ENCODE data around the gene ADAT3.
"Not testable (repeated sequence)": the region's sequence is repeated elsewhere in the genome, so short reads cannot be mapped to it uniquely, and the experiment has no call there.

Gene ADAT3

GRCh38 chr19:1882786-1883692, 22.2 kb upstream of the ADAT3 start:
- Histone ChIP-seq H3K4me1 (ENCODE audit: control insufficient read depth in 1 of 2, insufficient read depth in 2 of 2, low read length in 2 of 2) (peaks cover 19 to 27% of the 10 kb centered on the region in 2 donors), H3K36me3 (ENCODE audit: control insufficient read depth in 1 of 2, insufficient read depth in 2 of 2, low read length in 2 of 2) (peaks cover 0 to 13% of the 10 kb centered on the region in 2 donors), H3K9ac (ENCODE audit: low read depth in 1 of 2, low read length in 2 of 2) (peak overlapping the region; percentile 57 to 77), H3K27ac (ENCODE audit: low read depth, low read length) (no peak overlapping the region), H3K27me3 (ENCODE audit: control insufficient read depth in 1 of 2, insufficient read depth in 2 of 2, low read length in 2 of 2) (no peaks in the 10 kb centered on the region), H3K4me3 (ENCODE audit: low read depth in 1 of 2, low read length in 2 of 2) (peak overlapping the region; percentile 77 to 91), H3K9me3 (ENCODE audit: control insufficient read depth in 1 of 2, low read length in 2 of 2) (no peaks in the 10 kb centered on the region)

GRCh38 chr19:1883784-1884183, 21.4 kb upstream of the ADAT3 start:
- Histone ChIP-seq H3K27me3 (ENCODE audit: control insufficient read depth in 1 of 2, insufficient read depth in 2 of 2, low read length in 2 of 2) (no peaks in the 10 kb centered on the region), H3K9me3 (ENCODE audit: control insufficient read depth in 1 of 2, low read length in 2 of 2) (no peaks in the 10 kb centered on the region), H3K4me1 (ENCODE audit: control insufficient read depth in 1 of 2, insufficient read depth in 2 of 2, low read length in 2 of 2) (peaks cover 19 to 27% of the 10 kb centered on the region in 2 donors), H3K36me3 (ENCODE audit: control insufficient read depth in 1 of 2, insufficient read depth in 2 of 2, low read length in 2 of 2) (peaks cover 0 to 13% of the 10 kb centered on the region in 2 donors), H3K9ac (ENCODE audit: low read depth in 1 of 2, low read length in 2 of 2) (peak overlapping the region; percentile 77 to 97), H3K27ac (ENCODE audit: low read depth, low read length) (no peak overlapping the region), H3K4me3 (ENCODE audit: low read depth in 1 of 2, low read length in 2 of 2) (peak overlapping the region; percentile 77 to 91)

- Histone ChIP-seq H3K27me3 (ENCODE audit: control insufficient read depth in 1 of 2, insufficient read depth in 2 of 2, low read length in 2 of 2) (no peaks in the 10 kb centered on the region), H3K36me3 (ENCODE audit: control insufficient read depth in 1 of 2, insufficient read depth in 2 of 2, low read length in 2 of 2) (peaks cover 0 to 13% of the 10 kb centered on the region in 2 donors), H3K9ac (ENCODE audit: low read depth in 1 of 2, low read length in 2 of 2) (peak overlapping the region; percentile 77 to 97), H3K4me3 (ENCODE audit: low read depth in 1 of 2, low read length in 2 of 2) (peak overlapping the region; percentile 77 to 91), H3K9me3 (ENCODE audit: control insufficient read depth in 1 of 2, low read length in 2 of 2) (no peaks in the 10 kb centered on the region), H3K4me1 (ENCODE audit: control insufficient read depth in 1 of 2, insufficient read depth in 2 of 2, low read length in 2 of 2) (peaks cover 19 to 27% of the 10 kb centered on the region in 2 donors), H3K27ac (ENCODE audit: low read depth, low read length) (peak overlapping the region; percentile 72)
Observed at GRCh38 chr19:1884291-1884718, 20.9 kb upstream of the ADAT3 start.

- H3K4me1 ChIP-seq (ENCODE audit: control insufficient read depth in 1 of 2, insufficient read depth in 2 of 2, low read length in 2 of 2): peaks cover 19 to 27% of the 10 kb centered on the region in 2 donors
- peaks cover 0 to 13% of the 10 kb centered on the region in 2 donors for H3K36me3 ChIP-seq (ENCODE audit: control insufficient read depth in 1 of 2, insufficient read depth in 2 of 2, low read length in 2 of 2)
- peak overlapping the region; percentile 77 to 91 for H3K4me3 ChIP-seq (ENCODE audit: low read depth in 1 of 2, low read length in 2 of 2)
- peak overlapping the region; percentile 77 to 97 for H3K9ac ChIP-seq (ENCODE audit: low read depth in 1 of 2, low read length in 2 of 2)
- H3K27me3 ChIP-seq (ENCODE audit: control insufficient read depth in 1 of 2, insufficient read depth in 2 of 2, low read length in 2 of 2): no peaks in the 10 kb centered on the region
- H3K9me3 ChIP-seq (ENCODE audit: control insufficient read depth in 1 of 2, low read length in 2 of 2): no peaks in the 10 kb centered on the region
- H3K27ac ChIP-seq (ENCODE audit: low read depth, low read length): peak overlapping the region; percentile 72
Observed at GRCh38 chr19:1884719-1885334, 20.4 kb upstream of the ADAT3 start.

- H3K4me3 ChIP-seq (ENCODE audit: low read depth in 1 of 2, low read length in 2 of 2): peak within 1 kb of the TSS; percentile 77 to 91
- H3K9ac ChIP-seq (ENCODE audit: low read depth in 1 of 2, low read length in 2 of 2): peak within 1 kb of the TSS; percentile 77 to 97
- H3K9me3 ChIP-seq (ENCODE audit: control insufficient read depth in 1 of 2, low read length in 2 of 2); H3K36me3 ChIP-seq (ENCODE audit: control insufficient read depth in 1 of 2, insufficient read depth in 2 of 2, low read length in 2 of 2); H3K27me3 ChIP-seq (ENCODE audit: control insufficient read depth in 1 of 2, insufficient read depth in 2 of 2, low read length in 2 of 2): not testable (repeated sequence)
- H3K4me1 ChIP-seq (ENCODE audit: control insufficient read depth in 1 of 2, insufficient read depth in 2 of 2, low read length in 2 of 2): peaks cover 19 to 27% of the 10 kb centered on the region in 2 donors
- peak within 1 kb of the TSS; percentile 72 for H3K27ac ChIP-seq (ENCODE audit: low read depth, low read length)
Observed at GRCh38 chr19:1885398-1886119, 19.6 kb upstream of the ADAT3 start, which contains the start of gene ABHD17A. ABHD17A (minus strand) TSS chr19:1885496; CDS start chr19:1881566, 3,930 bp downstream.

- not testable (repeated sequence) for H3K36me3 ChIP-seq (ENCODE audit: control insufficient read depth in 1 of 2, insufficient read depth in 2 of 2, low read length in 2 of 2); H3K4me3 ChIP-seq (ENCODE audit: low read depth in 1 of 2, low read length in 2 of 2); H3K27me3 ChIP-seq (ENCODE audit: control insufficient read depth in 1 of 2, insufficient read depth in 2 of 2, low read length in 2 of 2); H3K9ac ChIP-seq (ENCODE audit: low read depth in 1 of 2, low read length in 2 of 2); H3K27ac ChIP-seq (ENCODE audit: low read depth, low read length); H3K9me3 ChIP-seq (ENCODE audit: control insufficient read depth in 1 of 2, low read length in 2 of 2)
- H3K4me1 ChIP-seq (ENCODE audit: control insufficient read depth in 1 of 2, insufficient read depth in 2 of 2, low read length in 2 of 2): peaks cover 19 to 27% of the 10 kb centered on the region in 2 donors
Observed at GRCh38 chr19:1886360-1886759, 18.8 kb upstream of the ADAT3 start.

- Histone ChIP-seq H3K27me3 (ENCODE audit: control insufficient read depth in 1 of 2, insufficient read depth in 2 of 2, low read length in 2 of 2) (no peaks in the 10 kb centered on the region), H3K36me3 (ENCODE audit: control insufficient read depth in 1 of 2, insufficient read depth in 2 of 2, low read length in 2 of 2) (no peaks in the 10 kb centered on the region), H3K27ac (ENCODE audit: low read depth, low read length) (no peak overlapping the region), H3K9me3 (ENCODE audit: control insufficient read depth in 1 of 2, low read length in 2 of 2) (no peaks in the 10 kb centered on the region), H3K4me3 (ENCODE audit: low read depth in 1 of 2, low read length in 2 of 2) (no peak overlapping the region), H3K9ac (ENCODE audit: low read depth in 1 of 2, low read length in 2 of 2) (no peak overlapping the region), H3K4me1 (ENCODE audit: control insufficient read depth in 1 of 2, insufficient read depth in 2 of 2, low read length in 2 of 2) (peaks cover 11 to 13% of the 10 kb centered on the region in 2 donors)
Observed at GRCh38 chr19:1888385-1888784, 16.8 kb upstream of the ADAT3 start.

- Histone ChIP-seq H3K27me3 (ENCODE audit: control insufficient read depth in 1 of 2, insufficient read depth in 2 of 2, low read length in 2 of 2) (no peaks in the 10 kb centered on the region), H3K9ac (ENCODE audit: low read depth in 1 of 2, low read length in 2 of 2) (no peak overlapping the region), H3K9me3 (ENCODE audit: control insufficient read depth in 1 of 2, low read length in 2 of 2) (no peaks in the 10 kb centered on the region), H3K36me3 (ENCODE audit: control insufficient read depth in 1 of 2, insufficient read depth in 2 of 2, low read length in 2 of 2) (no peaks in the 10 kb centered on the region), H3K27ac (ENCODE audit: low read depth, low read length) (no peak overlapping the region), H3K4me1 (ENCODE audit: control insufficient read depth in 1 of 2, insufficient read depth in 2 of 2, low read length in 2 of 2) (no peaks in the 10 kb centered on the region), H3K4me3 (ENCODE audit: low read depth in 1 of 2, low read length in 2 of 2) (no peak overlapping the region)
Observed at GRCh38 chr19:1889907-1890306, 15.3 kb upstream of the ADAT3 start.

- Histone ChIP-seq H3K4me3 (ENCODE audit: low read depth in 1 of 2, low read length in 2 of 2) (no peak overlapping the region), H3K9me3 (ENCODE audit: control insufficient read depth in 1 of 2, low read length in 2 of 2) (no peaks in the 10 kb centered on the region), H3K27me3 (ENCODE audit: control insufficient read depth in 1 of 2, insufficient read depth in 2 of 2, low read length in 2 of 2) (no peaks in the 10 kb centered on the region)
Observed at GRCh38 chr19:1893791-1894190, 11.4 kb upstream of the ADAT3 start.

More at GRCh38 chr19:1893791-1894190, 11.4 kb upstream of the ADAT3 start:
- H3K36me3 ChIP-seq (ENCODE audit: control insufficient read depth in 1 of 2, insufficient read depth in 2 of 2, low read length in 2 of 2): no peaks in the 10 kb centered on the region
- no peak overlapping the region for H3K27ac ChIP-seq (ENCODE audit: low read depth, low read length)
- no peak overlapping the region for H3K9ac ChIP-seq (ENCODE audit: low read depth in 1 of 2, low read length in 2 of 2)
- H3K4me1 ChIP-seq (ENCODE audit: control insufficient read depth in 1 of 2, insufficient read depth in 2 of 2, low read length in 2 of 2): no peaks in the 10 kb centered on the region

Measured in duodenal mucosa (tissue), 2 donors.